Camera-type eye (tissue), 1 donor: ENCODE data around the gene RNLS. TPM values are rescaled to one million over a fixed set of nuclear protein-coding genes. Genes with fewer than 3 reads are reported as not detected.

ENCODE experiments used
- total RNA-seq: library from RNA; depleted of rRNA; stranded (reverse); fragments of >200 nt; gene quantifications from one replicate; pipeline ENCODE4 v1.2.3, GENCODE V29; 2014

The RNLS gene
- total RNA-seq = 14.6 TPM

DNA sequence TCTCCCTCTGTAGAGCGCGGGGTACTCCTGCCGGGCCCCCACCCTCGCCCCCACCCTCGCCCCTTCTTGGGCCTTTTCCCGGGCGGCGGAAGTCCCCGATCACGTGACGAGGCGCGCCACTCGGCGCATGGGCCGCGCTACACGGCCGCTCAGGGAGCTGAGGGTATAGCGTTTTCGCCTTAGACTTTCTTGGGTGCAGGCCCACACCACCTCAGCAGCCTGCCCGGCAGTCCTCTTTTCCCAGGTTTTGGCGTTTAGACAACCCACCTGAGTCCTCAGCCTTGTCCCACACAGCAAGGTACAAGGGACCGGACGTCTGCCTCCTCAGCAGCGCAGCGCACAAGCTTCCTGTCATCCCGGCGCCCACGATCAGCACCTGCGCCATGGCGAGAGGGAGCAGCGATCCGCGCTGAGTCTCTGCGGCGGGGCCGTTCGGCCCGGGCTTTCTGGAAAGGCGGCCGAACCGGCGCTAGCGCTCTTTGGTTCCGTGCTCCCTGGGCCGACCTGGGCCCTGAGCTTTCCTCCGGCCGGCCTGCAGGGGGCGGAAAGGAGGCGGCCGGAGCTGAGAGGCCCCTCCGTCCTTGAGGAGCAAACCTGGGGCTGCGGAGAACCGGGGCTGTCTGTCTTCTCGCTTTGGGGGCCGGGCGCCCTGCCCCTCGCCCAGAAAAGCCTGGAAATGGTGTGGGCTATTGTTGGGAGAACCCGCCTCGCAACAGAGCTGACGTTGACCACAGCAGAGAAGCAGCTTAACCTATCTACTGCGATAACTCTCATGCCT, at the start of gene RNLS:
TSS of gene RNLS (minus strand) at position 513 of the 778 bp plus-strand sequence.

DNA sequence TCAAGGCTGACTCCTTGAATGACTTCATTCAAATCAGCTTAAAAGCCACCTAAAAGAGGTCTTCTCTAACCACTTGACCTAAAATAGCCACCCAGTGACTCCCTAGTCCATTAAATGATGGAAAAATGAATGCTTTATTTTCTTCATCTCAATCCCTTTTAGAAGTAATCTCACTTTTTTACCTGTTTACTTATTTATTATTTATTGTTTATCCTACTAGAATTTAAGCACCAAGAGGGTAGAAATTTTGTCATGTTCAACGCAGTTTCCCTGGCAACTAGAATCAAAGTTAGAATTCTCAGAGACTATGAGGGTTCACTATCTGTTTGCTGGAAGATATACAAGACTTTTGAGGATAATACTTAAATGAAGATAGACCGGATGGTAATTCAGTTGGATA, 3.3 kb upstream of the RNLS start, which contains the start of gene LIPJ:
TSS of gene LIPJ (plus strand) at position 301 of the 400 bp plus-strand sequence. CDS start 3,926 bp downstream, outside the sequence.

Other genes starting within 250 kb of the RNLS start
- gene LIPJ, start 3.4 kb upstream of the RNLS start, total RNA-seq = 0.22 TPM
- not detected for gene LIPF, start 81.1 kb upstream of the RNLS start, total RNA-seq
- gene LIPK, start 122.9 kb upstream of the RNLS start, total RNA-seq = not detected
- not detected for gene LIPN, start 176.7 kb upstream of the RNLS start, total RNA-seq
- not detected for gene LIPM, start 219.4 kb upstream of the RNLS start, total RNA-seq